MM.1S (cell line): Measurements from ENCODE around the gene LSAMP.

Experiments used
- CTCF ChIP-seq: fragments of 300-600 bp; sonication (generic); IDR thresholded peaks from 2 replicates; pipeline ENCODE4 v1.5.1; 2016; ENCODE audit warnings: antibody characterized with exemption, low read length, mixed read lengths
- EZH2 ChIP-seq: fragments of 300-600 bp; sonication (generic); optimal IDR thresholded peaks from 2 replicates; pipeline ENCODE3; 2017; ENCODE audit warnings: low read depth, mild to moderate bottlenecking, antibody characterized with exemption, low read length, mixed read lengths
- EZH2phosphoT487 ChIP-seq: fragments of 300-600 bp; sonication (generic); IDR thresholded peaks from 2 replicates; pipeline ENCODE4 v1.6.1; 2018; ENCODE audit warnings: antibody characterized with exemption, low read length

GRCh38 chr3:116135457-116136085, 309.7 kb downstream of the LSAMP start:
- no peak for TF ChIP-seq EZH2
- TF ChIP-seq CTCF, result no peak
- no peak for TF ChIP-seq EZH2phosphoT487
